NCI-H187 (cell line): ENCODE results near the gene CNPY2.
"Not testable (repeated sequence)": the region's sequence is repeated elsewhere in the genome, so short reads cannot be mapped to it uniquely, and the experiment has no call there.

Source experiments
- DNase-seq, 2 experiments: peaks; one replicate each; lab custom pipeline; 2025; lab: John Stamatoyannopoulos, UW

Gene CNPY2

DNA sequence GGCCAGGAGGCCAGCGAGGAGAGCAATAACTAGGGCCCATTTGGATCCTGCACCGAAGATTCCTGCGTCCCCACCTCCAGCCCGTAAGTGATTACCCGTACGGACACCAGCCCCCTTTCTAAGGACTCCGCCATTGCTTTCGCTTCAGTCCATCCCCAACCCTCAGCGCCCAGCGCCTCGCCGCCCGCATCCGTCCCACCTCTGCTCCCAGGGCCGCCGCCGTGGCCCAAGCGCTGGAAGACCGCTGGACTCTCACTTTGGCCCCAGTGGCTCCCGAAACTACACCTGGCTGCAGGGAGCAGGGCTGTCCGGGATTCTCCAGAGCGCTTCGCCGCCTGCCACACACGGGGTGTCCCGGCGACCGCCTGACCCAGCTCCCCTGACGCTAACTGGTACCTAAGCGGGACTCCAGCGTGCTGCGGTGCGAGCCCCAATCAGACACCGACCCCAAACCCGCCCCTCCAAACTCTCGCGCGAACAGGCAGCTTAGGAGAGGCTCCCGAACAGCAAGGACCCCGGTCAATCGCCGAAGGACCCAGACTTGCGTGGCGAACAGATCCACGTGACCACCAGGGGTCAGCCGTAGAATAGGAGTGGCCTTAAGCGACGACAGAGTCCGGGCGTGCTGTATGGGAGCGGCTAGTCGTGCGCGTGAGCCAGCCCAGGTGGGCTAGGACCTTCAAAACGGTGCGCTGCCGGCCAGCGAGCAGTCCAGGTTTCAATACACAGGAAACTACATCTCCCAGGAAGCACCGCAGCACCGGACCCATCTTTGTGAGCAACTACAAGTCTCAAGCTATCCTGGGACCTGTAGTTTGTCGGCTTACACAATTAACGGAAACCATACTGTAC, at the start of gene CNPY2:
Gene CNPY2, minus strand, starts transcription at position 367 of the 852 bp plus-strand sequence. CDS start 771 bp downstream, outside the sequence.
- peak; percentile 89 to 97 for DNase-seq

DNA sequence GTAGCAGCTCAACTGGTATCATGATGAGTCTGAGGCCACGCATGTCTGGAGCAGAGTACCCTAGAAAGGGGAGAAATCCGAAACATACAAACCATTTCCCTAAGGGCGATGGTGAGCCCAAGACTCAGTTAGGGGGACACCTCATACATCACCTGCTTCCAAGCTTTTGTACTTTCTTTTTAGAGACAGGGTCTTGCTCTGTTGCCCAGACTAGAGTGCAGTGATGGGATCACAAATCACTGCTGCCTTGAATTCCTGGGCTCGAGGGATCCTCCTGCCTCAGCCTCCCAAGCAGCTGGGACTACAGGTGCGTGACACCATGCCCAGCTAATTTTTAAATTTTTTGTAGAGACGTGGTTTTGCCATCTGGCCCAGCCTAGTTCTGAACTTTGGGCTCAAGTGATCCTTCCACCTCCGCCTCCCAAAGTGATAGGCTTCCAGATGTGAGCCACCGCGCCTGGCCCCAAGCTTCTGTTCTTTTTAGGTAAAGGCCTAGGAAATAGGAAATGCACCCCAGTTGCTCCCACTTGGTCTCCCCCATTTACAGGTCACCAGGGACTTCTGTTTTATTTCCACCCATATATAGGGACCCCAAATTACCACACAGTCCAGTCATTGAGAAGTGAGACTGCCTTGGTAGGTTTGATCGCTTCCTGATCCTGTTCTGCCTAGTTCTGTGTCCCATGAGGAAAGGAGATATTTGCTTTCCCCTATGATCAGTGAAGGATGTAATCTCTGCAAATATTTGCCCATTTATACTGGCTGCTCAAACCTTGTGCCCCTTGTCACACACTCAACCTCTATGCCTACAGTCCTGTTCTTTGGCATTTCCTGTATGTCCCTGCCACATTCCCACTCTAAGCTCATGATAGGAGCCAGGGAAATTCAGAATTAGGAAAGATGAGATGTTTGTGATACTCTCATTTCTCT, 46.6 kb upstream of the CNPY2 start, which contains the start of gene APOF:
Gene APOF, minus strand, starts transcription at position 728 of the 930 bp plus-strand sequence. Its CDS starts 112 bp downstream, at position 616.
- DNase-seq: no peak

DNA sequence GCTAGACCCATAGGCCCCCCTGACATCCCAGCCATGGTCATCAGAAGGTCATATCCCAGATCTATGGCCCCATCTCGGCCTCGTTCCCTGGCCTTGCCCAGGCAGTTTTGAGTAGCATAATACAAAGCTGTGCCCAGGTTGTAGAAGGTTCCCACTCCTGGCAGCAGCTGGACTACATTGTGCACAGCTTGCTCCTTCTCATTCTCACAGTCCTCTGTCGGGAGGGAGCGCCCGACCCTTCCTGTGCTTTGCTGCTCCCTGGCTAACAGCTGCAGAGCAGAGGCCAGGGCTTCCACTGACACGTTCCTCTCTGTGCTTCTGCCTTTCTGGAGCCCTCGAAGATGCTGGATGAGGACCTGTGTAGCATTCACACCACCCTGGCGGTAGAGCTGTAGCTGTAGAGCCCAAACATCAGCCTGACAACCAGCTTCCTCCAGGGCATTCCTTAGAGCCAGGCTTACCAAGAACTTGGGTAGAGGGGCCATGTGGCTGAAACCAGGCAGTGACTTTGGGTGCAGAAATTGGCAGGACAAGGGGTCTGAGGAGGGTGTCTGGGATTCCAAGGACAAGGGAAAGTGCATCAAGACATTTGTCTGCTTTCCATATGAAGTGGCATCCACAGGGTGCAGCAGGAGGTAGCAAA, 45.8 kb upstream of the CNPY2 start:
- no peak for DNase-seq

DNA sequence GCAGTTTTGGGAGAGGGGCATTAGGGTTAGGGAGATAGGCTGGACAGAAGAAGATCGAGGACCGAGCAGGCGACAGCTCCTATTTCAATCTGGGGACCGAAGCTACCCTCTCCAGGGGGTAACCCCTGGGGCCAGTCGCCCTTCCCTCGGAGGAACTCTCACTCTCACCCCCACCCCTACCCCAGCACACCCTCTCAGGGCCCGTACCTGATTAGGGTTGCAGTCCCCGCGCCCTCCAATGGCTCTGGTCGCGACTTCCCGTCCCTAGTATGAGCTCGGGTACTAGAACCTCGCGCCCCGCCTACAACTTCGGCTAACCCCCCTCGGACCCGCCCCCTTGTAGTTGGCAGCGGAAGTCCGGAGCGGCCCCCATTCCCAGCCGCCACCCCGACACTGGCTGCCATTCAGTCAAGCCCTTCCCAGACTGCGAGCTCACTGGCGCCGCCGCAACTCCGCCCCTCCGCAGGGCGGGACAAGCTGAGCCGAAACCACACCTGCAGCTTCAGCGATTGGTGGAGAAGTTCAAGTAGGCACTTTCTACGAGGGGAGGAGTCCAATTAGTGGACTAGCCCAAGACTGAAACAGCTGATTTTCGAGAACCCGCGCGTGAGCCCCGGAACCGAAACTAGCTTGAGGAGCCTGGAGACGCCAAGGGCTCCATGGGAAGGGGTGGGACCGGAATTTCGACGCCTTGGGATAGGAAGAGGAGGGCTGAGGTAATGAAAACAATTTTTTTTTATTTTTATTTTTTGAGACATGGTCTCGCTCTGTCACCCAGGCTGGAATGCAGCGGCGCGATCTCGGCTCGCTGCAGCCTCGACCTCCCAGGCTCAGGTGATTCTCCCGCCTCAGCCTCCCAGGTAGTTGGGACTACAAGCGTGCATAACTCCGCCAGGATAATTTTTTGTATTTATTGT, 44.3 kb upstream of the CNPY2 start, which contains the start of gene STAT2:
Gene STAT2, minus strand, starts transcription at position 257 of the 917 bp plus-strand sequence. CDS start 3,536 bp downstream, outside the sequence.
- peak; percentile 98 to 99 for DNase-seq

DNA sequence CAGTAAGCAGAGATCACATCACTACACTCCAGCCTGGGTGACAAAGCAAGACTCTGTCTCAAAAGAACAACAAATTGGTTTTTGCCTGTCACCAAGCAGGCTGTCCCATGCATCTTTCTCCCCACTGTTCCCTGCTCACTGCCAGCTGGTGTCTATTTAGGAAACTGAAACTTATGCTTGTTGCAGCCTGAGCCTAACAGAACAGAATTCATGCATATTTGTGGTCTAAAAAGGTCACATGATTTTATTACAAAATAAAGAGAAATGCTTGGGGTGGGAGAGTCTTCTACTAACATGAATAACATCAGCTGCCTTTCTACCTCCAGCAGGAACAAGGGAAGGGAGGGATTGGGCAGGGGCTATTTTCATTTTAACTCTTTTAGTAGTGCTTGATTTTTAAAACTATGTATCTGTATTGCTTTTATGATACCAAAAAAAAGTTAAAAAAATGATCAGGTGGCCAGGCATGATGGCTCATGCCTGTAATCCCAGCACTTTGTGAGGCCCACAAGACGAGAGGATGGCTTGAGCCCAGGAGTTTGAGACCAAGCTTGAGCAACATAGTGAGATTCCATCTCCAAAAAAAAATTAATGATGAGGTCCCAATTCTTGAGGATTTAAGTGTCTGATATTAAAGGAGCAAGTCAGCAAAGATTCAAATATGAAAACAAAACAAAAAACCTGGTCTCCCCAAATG, 43.2 kb upstream of the CNPY2 start:
- DNase-seq: no peak

DNA sequence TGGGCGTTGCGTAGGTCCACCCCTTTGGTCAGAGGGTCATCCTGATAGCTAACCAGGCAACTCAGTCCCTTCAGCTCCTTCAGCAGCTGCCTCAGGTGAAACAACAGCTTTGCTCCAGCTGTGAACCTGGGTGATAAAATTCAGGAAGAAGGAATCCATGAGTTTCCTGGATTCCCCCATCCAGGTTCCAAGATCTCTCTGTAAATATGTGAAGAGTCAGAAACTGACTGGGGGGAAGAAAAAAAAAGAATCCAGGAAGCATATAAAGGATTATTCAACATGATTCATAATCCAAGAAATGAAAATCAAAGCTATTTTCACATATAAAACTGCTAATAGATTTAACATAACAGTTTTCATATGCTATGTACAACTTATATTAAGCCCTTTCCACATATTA, 35.5 kb upstream of the CNPY2 start:
- no peak for DNase-seq

DNA sequence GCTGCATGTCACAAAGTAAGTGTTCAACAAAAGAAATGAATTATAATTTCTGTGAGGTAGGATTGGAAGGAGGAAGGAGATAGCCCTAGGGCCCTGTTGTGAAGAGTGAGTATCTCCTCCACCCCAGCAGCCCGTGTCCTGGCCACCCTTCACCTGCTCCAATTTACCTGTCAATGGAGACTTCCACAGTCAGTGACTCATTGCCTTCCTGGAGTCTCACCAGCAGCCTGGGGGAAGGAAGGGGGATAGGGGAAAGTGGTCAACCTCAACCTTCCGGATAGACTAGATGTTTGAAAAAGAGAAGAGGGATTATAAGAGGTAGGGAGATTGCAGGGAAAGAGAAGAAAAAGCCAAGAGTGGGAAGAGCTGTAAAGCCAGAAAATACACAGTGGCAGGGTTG, 34.9 kb upstream of the CNPY2 start:
- no peak for DNase-seq

DNA sequence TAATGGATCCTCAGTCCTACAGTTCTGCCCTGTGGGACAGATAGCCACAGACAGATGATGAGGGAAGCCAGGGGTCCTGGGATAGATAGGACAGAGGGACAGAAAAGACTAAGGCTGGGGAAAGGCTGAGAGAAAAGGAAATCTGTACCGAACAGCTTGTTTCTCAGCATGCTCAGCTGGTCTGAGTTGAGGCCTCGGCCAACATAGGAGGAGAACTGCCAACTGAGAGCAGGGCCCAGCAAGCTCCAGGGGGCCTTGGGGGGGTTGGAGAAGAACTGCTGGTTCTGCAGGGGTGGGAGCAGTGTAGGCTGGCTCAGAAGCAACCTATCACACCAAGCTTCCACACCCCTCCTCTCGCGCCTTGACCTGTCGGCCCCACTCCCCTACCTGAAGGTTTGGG, 33.0 kb upstream of the CNPY2 start:
- DNase-seq: no peak

DNA sequence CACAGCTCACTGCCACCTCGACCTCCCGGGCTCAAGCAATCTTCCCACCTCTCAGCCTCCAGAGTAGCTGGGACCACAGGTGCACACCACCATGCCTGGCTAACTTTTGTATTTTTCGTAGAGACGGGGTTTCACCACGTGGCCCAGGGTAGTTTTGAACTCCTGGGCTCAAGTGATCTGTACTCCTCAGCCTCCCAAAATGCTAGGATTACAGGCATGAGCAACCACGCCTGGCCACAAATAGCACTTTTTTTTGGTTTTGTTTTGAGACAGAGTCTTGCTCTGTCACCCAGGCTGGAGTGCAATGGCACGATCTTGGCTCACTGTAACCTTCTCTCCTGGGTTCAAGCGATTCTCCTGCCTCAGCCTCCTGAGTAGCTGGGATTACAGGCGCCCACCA, 31.5 kb upstream of the CNPY2 start:
- not testable (repeated sequence) for DNase-seq

DNA sequence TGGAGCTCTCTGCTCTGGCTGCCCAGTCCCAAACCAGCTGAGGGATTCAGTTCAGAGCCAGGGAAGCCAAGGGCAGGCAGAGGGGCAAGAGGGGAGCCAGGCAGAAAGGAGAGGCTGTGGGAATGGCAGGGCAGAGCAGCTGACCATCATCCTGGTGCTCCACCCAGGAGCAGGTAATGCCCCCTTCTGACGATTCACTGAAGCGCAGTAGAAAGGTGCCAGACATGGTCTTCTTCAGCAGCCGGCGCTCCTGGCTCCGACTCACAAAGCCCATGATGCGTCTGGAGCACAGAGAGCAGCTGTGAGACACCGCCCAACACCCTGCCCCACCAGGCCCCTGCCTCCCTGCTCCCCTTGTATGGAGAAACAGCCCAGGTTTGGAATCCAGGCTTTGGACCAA, 30.9 kb upstream of the CNPY2 start:
- no peak for DNase-seq

DNA sequence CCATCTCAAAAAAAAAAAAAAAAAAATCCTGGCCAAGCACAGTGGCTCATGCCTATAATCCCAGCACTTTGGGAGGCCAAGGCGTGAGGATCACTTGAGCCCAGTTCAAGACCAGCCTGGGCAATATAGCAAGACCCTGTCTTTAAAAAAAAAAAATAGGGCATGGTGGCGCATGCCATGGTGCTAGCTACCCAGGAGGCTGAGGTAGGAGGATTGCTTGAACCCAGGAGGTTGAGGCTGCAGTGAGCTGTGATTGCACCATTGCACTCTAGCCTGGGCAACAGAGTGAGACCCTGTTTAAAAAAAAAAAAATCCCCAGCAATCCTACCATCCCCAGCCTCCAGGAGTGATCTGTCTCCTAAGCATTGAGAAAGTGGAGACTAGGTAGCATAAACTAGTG, 26.5 kb upstream of the CNPY2 start:
- not testable (repeated sequence) for DNase-seq

DNA sequence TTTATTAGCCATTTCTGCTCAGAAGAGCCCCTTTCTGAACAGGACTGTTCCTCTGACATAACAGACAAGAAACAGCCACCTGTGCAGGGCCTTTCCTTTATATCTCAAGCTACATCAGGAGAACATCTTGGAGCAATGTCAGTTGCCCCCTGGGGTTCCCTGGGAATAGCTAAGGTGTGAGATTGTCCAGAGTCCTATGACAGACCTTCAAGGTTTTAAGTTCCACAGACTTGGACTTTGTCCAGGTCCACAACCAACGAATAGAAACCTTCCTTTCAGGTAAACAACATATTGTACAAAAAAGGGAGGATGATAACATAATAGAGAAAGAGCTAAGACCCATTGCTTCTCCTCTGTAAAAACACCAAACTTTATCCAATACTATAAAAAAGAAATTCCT, 25.8 kb upstream of the CNPY2 start:
- DNase-seq: no peak

DNA sequence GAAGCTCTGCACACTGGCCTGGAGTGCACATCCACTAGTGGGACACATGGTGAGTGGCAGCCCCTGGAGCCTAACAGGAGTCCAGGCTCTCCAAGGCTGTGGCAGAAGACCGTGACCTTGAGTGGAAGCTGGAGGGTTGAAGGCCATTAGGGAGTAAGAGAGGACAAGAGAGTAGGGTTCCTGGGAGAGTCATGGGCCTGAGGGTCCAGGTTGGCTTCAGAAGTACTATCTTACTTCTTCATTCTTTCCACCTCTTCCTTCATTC, 23.3 kb upstream of the CNPY2 start:
- no peak for DNase-seq

DNA sequence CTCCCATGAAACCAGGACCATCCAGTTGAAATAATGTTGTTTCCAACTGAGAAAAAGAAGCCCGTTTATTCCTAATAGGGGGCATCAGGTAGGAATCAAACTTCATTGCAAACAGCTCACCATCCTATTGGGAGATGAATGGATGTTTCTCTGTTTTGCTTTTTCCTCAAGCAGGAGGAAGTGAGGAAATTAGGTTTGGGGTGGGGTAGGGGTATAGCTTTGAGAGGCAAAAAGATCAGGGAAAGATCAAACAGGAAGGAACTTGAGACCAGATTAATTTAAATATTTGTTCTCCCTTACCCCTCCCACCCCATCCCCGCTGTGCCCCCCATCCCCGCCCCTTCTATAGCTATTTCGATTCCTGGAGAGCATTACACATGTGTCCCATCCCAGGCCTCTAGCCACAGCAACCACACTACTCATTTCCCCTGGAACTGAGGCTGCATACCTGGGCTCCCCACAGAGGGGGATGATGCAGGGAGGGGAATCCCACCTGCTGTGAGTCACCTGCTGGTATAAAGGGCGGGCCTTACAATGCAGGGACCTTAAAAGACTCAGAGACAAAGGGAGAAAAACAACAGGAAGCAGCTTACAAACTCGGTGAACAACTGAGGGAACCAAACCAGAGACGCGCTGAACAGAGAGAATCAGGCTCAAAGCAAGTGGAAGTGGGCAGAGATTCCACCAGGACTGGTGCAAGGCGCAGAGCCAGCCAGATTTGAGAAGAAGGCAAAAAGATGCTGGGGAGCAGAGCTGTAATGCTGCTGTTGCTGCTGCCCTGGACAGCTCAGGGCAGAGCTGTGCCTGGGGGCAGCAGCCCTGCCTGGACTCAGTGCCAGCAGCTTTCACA, 22.7 kb upstream of the CNPY2 start, which contains the start of gene IL23A:
Gene IL23A, plus strand, starts transcription at position 577 of the 850 bp plus-strand sequence. Its CDS starts 161 bp downstream, at position 738.
- DNase-seq: no peak

DNA sequence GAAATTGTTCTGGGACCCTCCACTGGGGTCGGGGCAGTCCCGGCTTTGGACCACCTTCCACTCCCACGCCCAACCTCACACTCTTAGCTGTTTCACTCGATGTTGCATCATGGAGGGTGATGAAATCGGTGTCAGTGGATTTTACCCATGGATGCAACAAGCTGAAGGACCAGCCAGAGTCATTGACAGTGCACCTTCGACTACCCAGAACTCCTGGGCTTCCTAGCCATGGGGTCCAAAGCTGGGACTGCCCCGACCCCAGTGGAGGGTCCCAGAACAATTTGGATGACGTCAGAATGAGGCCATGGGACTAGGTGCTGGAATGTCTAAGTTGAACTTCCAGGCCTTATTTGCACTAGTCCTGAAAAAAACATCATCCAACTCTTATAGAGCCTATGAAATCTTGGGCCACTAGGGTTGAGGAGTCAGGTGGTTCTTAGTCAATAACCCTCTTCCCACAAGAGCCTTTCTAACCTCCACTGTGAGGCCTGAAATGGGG, 22.0 kb upstream of the CNPY2 start:
- DNase-seq: no peak

DNA sequence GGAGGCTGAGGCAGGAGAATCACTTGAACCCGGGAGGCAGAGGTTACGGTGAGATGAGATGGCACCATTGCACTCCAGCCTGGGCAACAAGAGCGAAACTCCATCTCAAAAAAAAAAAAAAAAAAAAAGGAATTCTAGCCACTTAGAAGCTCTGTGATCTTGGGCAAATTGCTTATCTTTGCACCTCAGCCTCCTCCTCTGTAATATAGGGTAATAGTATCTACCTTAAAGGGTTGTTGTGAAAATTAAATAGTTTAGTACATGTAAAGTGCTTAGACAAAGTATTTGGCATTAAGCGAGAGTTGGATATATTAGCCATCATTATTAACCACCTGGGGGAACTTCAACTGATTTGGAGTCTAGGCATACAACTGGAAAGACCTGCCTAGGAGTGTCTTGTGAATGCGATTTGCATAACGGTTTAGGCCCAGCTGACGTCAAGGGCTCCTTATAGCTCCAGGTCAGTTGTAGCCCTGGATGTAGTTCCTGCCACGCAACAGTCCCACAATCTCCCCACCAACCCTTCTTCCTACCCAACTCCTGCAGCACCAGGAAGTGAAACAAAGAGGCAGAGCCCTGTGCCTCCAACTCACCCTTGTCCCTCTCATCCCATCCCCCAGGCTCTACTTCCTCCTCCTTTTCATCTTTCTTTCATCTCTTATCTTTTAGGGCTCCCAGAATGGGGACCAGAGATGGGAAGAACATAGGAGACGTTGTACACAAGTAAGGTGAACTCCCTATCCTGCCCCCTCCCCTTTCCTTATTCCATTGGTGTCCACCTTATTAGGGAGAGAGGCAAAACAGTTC, 20.8 kb upstream of the CNPY2 start:
- no peak for DNase-seq

DNA sequence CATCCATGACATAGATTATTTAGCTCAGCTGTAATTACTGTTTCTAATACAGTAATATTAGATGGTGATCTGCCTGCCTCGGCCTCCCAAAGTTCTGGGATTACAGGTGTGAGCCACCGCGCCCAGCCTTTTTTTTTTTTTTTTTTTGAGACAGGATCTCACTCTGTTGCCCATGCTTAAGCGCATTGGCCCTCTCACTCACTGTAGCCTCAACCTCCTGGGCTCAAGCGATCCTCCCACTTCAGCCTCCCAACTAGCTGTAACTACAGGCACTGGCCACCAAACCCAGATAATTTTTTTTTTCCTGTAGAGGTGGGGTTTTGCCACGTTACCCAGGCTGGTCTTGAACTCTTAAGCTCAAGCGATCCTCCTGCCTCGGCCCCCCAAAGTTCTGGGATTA, 19.7 kb upstream of the CNPY2 start:
- not testable (repeated sequence) for DNase-seq

DNA sequence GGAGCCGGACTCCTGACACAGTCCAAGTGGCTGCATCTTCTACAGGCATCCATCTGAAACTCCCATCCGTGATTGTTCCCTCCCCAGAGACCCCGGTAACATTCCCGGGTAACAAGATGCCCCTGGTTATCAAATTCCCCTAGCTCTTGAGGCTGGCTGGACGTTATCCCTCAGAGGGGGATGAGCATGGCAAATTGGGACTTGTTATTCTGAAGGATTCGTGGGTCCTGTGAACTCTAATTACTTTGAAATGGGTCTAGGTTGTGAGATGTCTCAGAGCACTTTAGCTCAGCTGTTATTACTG, 18.7 kb upstream of the CNPY2 start:
- DNase-seq: no peak
